SU-DHL-6 (cell line): ENCODE results near the gene NEU4.

Experiments used
- EZH2phosphoT487 ChIP-seq: fragments of 200-600 bp; sonication (generic), shearing (Covaris generic); conservative IDR thresholded peaks from 2 replicates; pipeline ENCODE4 v1.6.1; 2018; ENCODE audit warnings: mild to moderate bottlenecking, antibody characterized with exemption, low read length, moderate library complexity, mixed read lengths
- TF ChIP-seq, protein P1 (sequence below): fragments of 200-600 bp; sonication (generic); IDR thresholded peaks from one replicate; pipeline ENCODE4 v1.5.1; 2017; ENCODE audit warnings: antibody characterized with exemption, mild to moderate bottlenecking, low read length, moderate library complexity; ENCODE audit not compliant: insufficient read depth, poor library complexity, severe bottlenecking

DNA sequence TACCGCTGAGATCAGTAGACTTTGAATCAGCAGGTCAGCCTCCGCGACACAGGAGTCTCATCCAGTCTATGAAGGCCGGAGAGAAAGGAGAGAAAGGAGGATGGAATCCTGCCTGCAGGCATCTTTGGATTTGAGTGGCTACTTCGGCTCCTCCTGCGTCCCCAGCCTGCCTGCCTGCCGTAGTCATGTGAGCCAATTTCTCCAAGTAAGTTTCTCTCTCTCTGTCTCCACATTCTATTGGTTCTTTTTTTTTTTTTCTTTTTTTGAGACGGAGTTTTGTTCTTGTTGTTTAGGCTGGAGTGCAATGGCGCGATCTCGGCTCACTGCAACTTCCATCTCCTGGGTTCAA lies 33.0 kb downstream of the NEU4 start:
- TF ChIP-seq, protein P1, sequence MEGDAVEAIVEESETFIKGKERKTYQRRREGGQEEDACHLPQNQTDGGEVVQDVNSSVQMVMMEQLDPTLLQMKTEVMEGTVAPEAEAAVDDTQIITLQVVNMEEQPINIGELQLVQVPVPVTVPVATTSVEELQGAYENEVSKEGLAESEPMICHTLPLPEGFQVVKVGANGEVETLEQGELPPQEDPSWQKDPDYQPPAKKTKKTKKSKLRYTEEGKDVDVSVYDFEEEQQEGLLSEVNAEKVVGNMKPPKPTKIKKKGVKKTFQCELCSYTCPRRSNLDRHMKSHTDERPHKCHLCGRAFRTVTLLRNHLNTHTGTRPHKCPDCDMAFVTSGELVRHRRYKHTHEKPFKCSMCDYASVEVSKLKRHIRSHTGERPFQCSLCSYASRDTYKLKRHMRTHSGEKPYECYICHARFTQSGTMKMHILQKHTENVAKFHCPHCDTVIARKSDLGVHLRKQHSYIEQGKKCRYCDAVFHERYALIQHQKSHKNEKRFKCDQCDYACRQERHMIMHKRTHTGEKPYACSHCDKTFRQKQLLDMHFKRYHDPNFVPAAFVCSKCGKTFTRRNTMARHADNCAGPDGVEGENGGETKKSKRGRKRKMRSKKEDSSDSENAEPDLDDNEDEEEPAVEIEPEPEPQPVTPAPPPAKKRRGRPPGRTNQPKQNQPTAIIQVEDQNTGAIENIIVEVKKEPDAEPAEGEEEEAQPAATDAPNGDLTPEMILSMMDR: no peak
- TF ChIP-seq EZH2phosphoT487: no peak
